ENCODE results near the gene OTOP2. TPM values are rescaled to one million over a fixed set of nuclear protein-coding genes. Genes with fewer than 3 reads are reported as not detected.

Gene OTOP2
- total RNA-seq, 1 experiment from 2014 or later: 0.11 TPM

DNA sequence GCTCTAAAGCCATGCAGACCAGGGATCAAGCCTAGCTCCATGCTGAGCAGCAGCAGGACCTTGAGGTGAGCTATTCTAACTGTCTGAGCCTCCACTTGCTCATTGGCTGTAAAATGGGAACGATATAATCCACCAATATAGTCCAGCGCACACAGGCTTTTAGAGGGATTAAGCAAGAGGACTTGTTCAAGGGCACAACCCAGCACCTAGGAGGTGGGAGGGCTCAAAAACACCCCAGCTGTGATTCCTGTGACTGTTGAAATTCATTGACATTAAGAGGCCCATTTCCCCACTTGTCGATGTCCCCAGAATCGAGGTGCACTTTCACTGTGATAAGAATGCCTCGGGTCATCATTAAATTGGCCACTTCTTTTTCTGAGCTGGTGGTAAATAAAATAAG is 5.2 kb upstream of the OTOP2 start:
- H2BK5ac ChIP-seq (ENCODE audit: insufficient read length, low read length): no peak overlapping the region
- H3K9ac ChIP-seq (ENCODE audit: extremely low read depth, insufficient read length, low read length): no peak overlapping the region
- no peak overlapping the region for H3K23ac ChIP-seq (ENCODE audit: insufficient read length, low read depth, low read length)
- peaks cover 4% of the 10 kb centered on the region for H3K23me2 ChIP-seq (ENCODE audit: insufficient read length, low read depth, low read length, poor library complexity, severe bottlenecking)
- H3K4me2 ChIP-seq (ENCODE audit: insufficient read depth, insufficient read length, low read length): no peak overlapping the region
- H2BK20ac ChIP-seq (ENCODE audit: low read depth, low read length, poor library complexity, severe bottlenecking): no peak overlapping the region
- no peak for DNase-seq
- no peak overlapping the region for H4K8ac ChIP-seq (replicated peaks; ENCODE audit: insufficient read length, low read depth, low read length)
- H3K27ac Mint-ChIP-seq: no peak overlapping the region
- H3K4me1 Mint-ChIP-seq: peaks cover 18 to 37% of the 10 kb centered on the region in 2 experiments
- H3K27me3 Mint-ChIP-seq (ENCODE audit: low read depth): peaks cover 49% of the 10 kb centered on the region
- no peak overlapping the region for H3K14ac ChIP-seq (ENCODE audit: insufficient read depth, low read length)
- no peak overlapping the region for H3K4me3 Mint-ChIP-seq
- no peak overlapping the region for H3K18ac ChIP-seq (ENCODE audit: insufficient read length, low read depth, low read length)
- H3K27ac ChIP-seq (ENCODE audit: insufficient read length, low read depth, low read length): no peak overlapping the region
- no peak overlapping the region for H2AFZ ChIP-seq (ENCODE audit: low read length)
- peaks cover 0 to 2% of the 10 kb centered on the region in 2 experiments; a peak in 2 of 5 replicates for H3K9me3 Mint-ChIP-seq
- no peak overlapping the region for H4K5ac ChIP-seq (ENCODE audit: insufficient read length, low read depth, low read length)
- H3K36me3 Mint-ChIP-seq (ENCODE audit: insufficient read depth in 1 of 3, low read depth in 3 of 3): no peaks in the 10 kb centered on the region; a peak in 1 of 7 replicates
- WGBS (ENCODE audit: extremely low coverage, insufficient read length, low lambda C conversion rate): no CpG with 5 or more reads among the region's 5 CpGs
- no peaks in the 10 kb centered on the region for H3K79me2 ChIP-seq (ENCODE audit: insufficient read depth, low read length)
- no peak overlapping the region for H3T11ph ChIP-seq (ENCODE audit: low read length)
- H4K20me1 ChIP-seq (ENCODE audit: control insufficient read depth, insufficient read depth, insufficient read length): no peaks in the 10 kb centered on the region
- H3K9me3 ChIP-seq (ENCODE audit: control insufficient read depth, low read depth, low read length): no peaks in the 10 kb centered on the region
- H3K79me1 ChIP-seq (ENCODE audit: insufficient read depth, low read depth, low read length, poor library complexity, severe bottlenecking): no peaks in the 10 kb centered on the region
- no peak overlapping the region for H3K4ac ChIP-seq (ENCODE audit: low read depth, low read length)
- no peak overlapping the region for H2AK5ac ChIP-seq (ENCODE audit: insufficient read length, low read length)
- H3K56ac ChIP-seq (ENCODE audit: insufficient read length, low read depth, low read length): no peak overlapping the region
- no peak overlapping the region for H4K91ac ChIP-seq (ENCODE audit: insufficient read length, low read depth, low read length)
- no peaks in the 10 kb centered on the region for H3K4me1 ChIP-seq (ENCODE audit: insufficient read depth, low read length)
- H2BK120ac ChIP-seq (ENCODE audit: low read depth, low read length, poor library complexity, severe bottlenecking): no peak overlapping the region
- H2BK12ac ChIP-seq (ENCODE audit: insufficient read length, low read depth, low read length): no peak overlapping the region
- H3K27me3 ChIP-seq (ENCODE audit: insufficient read depth, low read length): peaks cover 15% of the 10 kb centered on the region
- TF ChIP-seq, protein P1, sequence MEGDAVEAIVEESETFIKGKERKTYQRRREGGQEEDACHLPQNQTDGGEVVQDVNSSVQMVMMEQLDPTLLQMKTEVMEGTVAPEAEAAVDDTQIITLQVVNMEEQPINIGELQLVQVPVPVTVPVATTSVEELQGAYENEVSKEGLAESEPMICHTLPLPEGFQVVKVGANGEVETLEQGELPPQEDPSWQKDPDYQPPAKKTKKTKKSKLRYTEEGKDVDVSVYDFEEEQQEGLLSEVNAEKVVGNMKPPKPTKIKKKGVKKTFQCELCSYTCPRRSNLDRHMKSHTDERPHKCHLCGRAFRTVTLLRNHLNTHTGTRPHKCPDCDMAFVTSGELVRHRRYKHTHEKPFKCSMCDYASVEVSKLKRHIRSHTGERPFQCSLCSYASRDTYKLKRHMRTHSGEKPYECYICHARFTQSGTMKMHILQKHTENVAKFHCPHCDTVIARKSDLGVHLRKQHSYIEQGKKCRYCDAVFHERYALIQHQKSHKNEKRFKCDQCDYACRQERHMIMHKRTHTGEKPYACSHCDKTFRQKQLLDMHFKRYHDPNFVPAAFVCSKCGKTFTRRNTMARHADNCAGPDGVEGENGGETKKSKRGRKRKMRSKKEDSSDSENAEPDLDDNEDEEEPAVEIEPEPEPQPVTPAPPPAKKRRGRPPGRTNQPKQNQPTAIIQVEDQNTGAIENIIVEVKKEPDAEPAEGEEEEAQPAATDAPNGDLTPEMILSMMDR (conservative IDR thresholded peaks at IDR 0.05): no peak
- H2BK15ac ChIP-seq (ENCODE audit: low read depth, low read length): no peak overlapping the region

Data from H9 (cell line).